ENCODE data around the gene LMNTD1. TPM values are rescaled to one million over a fixed set of nuclear protein-coding genes. Genes with fewer than 3 reads are reported as not detected.

The LMNTD1 gene, protein sequence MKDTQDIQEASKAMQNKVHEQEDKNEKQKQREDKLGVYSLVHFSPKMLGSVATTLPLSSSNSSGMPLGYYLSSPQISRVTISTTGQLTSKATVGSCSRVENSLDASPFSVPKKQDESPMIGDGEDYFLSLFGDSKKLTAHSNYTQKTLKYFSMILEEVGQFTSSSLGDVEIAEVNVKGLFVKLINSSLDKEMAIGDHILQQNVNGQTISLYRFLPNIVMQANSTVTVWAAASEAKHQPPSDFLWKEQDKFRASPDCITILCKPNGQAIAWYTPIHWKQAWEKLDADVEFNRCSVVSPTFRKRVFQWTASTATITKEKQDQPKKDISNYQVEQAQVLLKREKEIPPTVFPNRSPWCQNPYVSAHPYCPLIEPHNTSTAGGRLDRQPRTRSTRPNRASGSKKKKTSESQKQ
- total RNA-seq (2022; extraction: Qiagen RNA extraction) = not detected in 5 replicates

DNA sequence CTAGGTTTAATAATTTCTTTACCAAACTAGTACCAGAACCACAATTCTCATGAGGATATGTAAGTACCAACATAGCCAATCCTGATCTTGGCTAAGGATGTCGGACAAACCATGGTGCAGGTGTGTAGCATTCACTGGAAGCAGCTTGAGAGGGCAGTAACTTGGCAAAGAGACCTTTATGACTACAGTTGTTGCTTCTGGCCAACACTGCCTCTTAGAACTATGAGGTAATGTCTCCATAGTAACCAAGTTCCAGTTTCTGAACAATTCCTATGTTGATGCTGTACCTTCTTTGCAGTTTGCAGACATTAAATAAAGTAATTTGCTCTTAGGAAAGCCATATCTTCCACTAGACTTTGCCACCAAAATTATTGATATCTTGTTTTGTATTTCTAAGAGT is at the start of gene LMNTD1:
Gene LMNTD1 (minus strand): TSS at position 186 of the 400 bp plus-strand sequence. CDS start 324 bp downstream, outside the sequence.

